C4-2B (cell line): ENCODE data around the gene FAM20C.

Experiments
- ZFX ChIP-seq: fragments of 450-650 bp; IDR thresholded peaks from 2 replicates; pipeline ENCODE4 v1.6.1; 2017
- TF ChIP-seq, protein P1 (sequence below): fragments of 450-650 bp; conservative IDR thresholded peaks from 2 replicates; pipeline ENCODE4 v1.5.1; 2017; ENCODE audit warnings: mild to moderate bottlenecking

DNA sequence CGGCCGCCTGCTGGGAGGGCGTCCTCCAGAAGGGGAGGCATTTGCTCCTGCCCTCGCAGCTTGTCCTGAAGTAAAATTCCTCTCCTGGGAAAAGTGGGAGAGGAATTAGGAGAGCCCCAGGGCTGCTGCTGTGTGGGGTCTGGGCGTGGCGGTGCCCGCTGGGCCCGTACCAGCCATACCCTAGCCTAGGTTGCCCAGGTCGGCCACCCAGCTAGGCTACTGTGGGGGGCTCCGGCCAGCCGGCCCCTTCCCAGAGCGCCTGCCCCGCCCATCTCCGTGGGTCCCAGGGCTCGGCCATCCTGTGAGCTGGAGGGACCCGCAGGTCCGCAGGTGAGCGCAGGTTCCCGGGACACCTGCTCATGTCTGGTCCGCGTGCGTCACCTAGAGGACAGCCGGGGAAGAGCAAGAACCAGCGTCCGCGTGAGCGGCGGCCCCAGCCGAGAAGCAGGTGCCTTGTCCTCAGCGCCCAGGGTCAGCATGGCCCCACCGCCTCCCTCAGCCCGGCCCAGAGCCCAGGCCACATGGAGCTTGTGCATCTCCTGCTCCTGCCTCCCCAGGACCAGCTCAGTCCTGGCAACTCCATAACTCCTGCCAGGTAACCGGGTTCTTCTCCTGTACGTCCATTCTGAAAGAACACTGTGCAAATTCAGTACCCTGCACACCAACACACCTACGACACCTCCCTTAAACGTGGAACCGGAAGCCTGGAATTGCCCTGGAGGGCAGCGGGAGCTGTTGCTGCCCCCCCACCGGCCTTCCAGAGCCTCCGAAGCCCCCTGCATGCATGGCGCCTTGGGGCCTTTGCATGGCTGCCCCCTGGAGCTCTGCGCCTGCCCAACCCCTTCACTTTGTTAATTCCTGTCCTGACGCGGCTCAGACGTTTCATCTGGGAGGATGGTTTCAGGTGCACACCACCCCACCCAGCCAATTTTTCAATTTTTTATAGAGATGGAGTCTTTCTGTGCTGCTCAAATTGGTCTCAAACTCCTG is 74.8 kb downstream of the FAM20C start:
- TF ChIP-seq, protein P1, sequence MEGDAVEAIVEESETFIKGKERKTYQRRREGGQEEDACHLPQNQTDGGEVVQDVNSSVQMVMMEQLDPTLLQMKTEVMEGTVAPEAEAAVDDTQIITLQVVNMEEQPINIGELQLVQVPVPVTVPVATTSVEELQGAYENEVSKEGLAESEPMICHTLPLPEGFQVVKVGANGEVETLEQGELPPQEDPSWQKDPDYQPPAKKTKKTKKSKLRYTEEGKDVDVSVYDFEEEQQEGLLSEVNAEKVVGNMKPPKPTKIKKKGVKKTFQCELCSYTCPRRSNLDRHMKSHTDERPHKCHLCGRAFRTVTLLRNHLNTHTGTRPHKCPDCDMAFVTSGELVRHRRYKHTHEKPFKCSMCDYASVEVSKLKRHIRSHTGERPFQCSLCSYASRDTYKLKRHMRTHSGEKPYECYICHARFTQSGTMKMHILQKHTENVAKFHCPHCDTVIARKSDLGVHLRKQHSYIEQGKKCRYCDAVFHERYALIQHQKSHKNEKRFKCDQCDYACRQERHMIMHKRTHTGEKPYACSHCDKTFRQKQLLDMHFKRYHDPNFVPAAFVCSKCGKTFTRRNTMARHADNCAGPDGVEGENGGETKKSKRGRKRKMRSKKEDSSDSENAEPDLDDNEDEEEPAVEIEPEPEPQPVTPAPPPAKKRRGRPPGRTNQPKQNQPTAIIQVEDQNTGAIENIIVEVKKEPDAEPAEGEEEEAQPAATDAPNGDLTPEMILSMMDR, result peak; percentile 93
- TF ChIP-seq ZFX, result no peak
